CD4-positive, alpha-beta T cell treated with Interleukin-6 at 100 ng/mL for 8 hours (primary cell): ENCODE measurements around the gene P4HA1.
"Not testable (repeated sequence)": the region's sequence is repeated elsewhere in the genome, so short reads cannot be mapped to it uniquely, and the experiment has no call there.

Experiments used
- DNase-seq: peaks from one replicate; pipeline ENCODE4 v3.0.0-alpha.2; 2020; ENCODE audit warnings: mixed read lengths, low spot score

P4HA1 gene

GRCh38 chr10:73096449-73097304 lies at the start of gene P4HA1:
Gene P4HA1, minus strand, starts transcription at chr10:73096866. Its CDS starts 21,983 bp downstream, at chr10:73074883.
- peak; percentile 99 for DNase-seq

- DNase-seq = no peak
Observed at GRCh38 chr10:73141603-73142002, 44.9 kb upstream of the P4HA1 start.

DNA sequence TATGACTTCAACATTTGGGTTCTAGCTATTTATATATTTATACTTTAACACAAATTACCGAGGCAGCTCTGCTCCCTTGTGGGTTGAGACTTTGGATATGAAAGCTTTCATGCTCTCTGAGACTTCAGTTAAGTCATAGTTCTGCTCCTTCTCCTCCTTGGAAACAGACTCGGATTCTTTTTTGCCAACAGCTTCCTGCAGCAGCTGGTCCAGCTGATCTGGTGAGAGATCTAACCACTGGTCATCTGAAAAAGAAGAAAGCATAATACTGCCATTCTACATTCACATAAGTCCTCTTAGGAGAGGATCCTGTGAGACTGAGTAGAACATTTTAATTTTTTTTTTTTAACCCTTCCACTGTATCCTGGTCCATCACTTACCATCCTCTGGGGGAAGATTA lies 42.6 kb upstream of the P4HA1 start:
- no peak for DNase-seq

- DNase-seq = no peak
Observed at GRCh38 chr10:73136627-73137026, 40.0 kb upstream of the P4HA1 start.

DNA sequence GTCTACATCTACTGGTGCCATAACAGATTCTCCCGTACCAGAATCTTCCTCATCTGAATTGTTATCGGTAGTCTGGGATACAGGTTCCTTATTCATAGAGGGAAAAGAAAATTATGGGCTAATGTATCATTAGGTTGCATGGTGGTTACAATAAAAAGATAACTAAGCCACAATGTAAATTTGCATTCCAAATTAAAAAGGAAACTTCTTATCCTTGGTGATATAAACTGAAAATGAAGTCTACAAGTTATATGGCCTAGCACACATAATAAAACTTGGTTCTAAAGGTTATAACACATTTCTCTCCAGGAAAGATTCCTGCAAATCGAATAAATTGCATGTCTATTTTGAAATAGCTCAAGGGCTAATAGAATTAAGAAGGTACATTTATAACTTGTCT lies 38.1 kb upstream of the P4HA1 start:
- DNase-seq = no peak

GRCh38 chr10:73131913-73132686 lies 35.4 kb upstream of the P4HA1 start:
- DNase-seq = no peak

DNA sequence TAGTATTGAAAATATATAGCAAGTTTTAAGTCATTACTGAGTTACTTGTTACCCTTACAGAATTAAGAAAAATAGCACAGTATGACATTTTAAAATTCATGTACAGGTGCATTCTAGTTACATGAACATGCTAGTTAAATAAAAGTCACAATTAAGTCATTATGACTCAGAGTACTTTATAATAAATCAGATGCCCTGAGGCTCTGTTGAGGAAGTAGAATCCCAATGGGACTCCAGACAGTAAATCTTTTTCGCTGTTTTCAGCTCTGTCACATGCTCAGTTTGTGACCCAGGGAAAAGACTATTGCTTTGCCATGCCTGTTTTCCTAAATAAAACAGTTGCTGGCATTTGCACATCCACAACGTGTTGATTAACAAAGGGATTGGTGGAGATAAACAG lies 34.6 kb upstream of the P4HA1 start:
- no peak for DNase-seq

DNA sequence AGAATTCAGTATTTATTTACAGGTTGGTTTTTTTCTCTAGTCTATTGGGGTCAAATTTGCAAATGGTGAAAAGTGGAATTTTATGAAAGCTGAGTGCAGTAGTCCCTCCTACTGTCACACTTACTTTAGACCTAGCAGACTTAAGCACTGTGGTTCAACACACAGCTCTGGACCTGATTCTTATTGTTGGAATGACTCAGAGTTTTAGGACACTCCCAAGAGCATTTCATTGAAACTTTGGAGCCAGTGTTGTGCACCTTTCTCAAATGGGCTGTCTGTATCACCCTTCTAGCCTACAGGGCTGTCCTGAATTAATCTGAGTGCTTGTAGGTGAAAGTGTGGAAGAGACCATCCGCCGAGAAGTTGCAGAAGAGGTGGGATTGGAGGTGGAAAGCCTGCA lies 29.7 kb upstream of the P4HA1 start:
- no peak for DNase-seq

- no peak for DNase-seq
Observed at GRCh38 chr10:73119952-73120351, 23.3 kb upstream of the P4HA1 start.

DNA sequence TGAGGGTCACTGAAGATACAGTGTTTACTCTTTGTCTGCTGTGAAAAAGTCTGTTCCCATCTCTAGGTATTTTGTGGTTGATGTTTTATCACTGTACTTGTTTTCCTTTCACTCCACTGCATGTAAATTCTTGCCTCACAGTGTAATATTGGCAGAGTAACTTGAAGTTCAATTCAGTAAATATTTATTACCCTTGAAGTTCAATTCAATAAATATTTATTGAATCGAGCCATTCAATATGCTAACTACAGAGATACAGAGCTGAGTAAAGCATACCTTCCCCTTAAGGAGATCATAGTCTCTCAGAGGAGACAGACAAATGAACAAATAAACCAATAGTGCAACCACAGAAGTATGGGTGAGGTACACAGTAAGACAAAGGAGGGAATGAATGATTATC lies 22.8 kb upstream of the P4HA1 start:
- no peak for DNase-seq

DNA sequence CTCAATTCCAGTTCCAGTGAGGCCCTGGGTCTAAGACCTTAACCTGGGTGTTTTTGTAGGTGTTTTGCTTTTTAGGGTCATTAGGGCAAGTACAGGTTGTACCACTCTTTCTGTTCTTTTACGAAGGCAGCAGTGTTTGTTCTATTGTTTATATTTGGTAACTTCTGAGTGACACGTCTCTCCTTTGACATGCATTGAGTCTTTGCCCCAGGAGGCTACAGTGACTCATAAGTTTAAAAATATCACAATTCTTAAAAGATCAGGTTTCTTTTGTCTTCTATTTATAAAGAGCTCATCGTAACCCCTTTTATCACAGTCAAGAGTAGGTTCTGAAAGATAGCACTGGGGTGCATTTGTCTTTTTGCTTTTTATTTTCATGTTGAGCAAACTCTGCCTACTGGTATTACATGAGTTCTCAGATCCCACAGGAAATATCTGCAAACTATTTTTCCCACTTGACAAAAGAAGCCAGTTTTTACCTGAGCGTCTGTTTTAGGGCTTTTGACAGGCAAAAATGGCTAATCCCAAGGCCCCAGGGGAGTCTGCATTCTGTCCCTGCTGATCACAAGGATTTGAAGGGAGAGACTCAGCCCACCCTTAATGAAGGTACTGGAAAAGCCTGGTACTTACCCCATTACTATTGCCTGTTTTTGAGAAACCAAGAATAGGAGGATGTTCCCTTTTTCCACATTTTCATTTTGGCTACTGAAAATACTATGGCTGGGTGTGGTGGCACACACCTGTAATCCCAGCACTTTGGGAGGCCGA lies 21.5 kb upstream of the P4HA1 start:
- DNase-seq = no peak

DNA sequence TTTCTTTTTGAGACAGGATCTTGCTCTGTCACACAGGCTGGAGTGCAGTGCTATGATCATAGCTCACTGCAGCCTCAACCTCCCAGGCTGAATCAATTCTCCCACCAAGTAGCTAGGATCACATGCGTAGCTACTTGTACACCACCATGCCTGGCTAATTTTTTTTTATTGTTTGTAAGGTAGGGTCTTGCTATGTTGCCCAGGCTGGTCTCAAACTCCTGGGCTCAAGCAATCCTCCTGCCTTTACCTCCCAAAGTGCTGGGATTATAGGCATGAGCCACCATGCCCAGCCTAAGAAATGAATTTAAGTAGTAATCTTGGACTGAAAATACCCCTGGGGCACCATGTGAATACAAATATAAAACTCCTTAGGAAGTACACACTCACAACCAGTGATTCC lies 19.4 kb upstream of the P4HA1 start:
- no peak for DNase-seq

DNA sequence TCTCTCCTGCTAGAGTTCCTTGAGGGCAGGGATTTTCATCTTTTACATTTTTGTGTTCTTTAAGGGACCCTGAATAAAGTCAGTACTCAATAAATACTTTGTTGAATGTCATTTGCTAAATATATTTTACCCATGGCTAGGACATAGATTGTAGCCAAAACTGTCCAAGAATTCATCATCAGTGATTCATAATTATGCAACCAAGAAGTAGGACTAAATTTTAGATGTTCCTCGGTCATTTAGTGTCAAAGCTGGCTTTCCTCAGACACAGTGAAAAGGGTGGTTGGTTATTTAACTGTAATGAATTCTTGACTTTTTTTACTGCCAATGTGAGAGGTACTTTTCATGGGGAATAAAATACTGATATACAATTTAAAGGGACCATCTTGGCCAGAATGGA lies 16.9 kb upstream of the P4HA1 start:
- DNase-seq = no peak

- DNase-seq = not testable (repeated sequence)
Observed at GRCh38 chr10:73112032-73112431, 15.4 kb upstream of the P4HA1 start.

- peak; percentile 61 for DNase-seq
Observed at GRCh38 chr10:73110345-73110849, 13.7 kb upstream of the P4HA1 start, which contains the start of gene NUDT13. Gene NUDT13, plus strand, starts transcription at chr10:73110455. Its CDS starts 3,911 bp downstream, at chr10:73114366.

- DNase-seq = not testable (repeated sequence)
Observed at GRCh38 chr10:73109248-73109652, 12.6 kb upstream of the P4HA1 start.

DNA sequence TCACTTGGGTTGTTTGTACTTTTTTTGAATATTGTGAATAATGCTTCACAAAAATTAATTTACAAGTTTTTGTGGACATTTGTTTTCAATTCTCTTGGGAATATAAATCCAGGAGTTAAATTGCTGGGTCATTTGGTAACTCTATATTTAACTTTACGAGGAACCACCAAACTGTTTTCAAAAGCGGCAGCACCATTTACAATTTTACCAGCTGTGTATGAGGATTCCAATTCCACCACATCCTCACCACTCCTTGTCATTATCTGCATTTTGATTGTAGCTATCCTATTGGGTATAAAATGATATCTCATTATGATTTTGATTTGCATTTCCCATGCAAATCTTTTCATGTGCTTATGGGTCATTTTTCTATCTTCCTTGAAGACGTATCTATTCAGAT lies 9.6 kb upstream of the P4HA1 start:
- DNase-seq = no peak

DNA sequence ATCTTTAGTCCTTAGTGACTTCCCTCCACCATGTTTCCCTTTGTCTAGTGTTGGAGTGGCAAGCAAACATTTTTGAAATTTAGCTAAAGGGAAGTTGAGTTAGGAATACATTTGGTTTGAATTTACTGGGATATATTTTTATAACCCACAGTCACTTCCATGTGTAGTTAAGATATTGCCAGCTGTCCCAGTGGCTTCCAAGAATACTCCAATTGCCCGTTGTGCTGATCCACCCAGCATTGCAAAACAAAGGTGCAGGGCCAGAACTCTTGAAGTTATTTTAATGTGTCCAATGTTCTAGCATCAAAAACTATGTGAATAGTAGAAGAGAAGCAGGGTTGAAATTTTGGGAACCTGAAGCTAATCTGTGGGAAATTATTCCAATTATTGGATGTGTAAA lies 2.5 kb upstream of the P4HA1 start:
- no peak for DNase-seq

DNA sequence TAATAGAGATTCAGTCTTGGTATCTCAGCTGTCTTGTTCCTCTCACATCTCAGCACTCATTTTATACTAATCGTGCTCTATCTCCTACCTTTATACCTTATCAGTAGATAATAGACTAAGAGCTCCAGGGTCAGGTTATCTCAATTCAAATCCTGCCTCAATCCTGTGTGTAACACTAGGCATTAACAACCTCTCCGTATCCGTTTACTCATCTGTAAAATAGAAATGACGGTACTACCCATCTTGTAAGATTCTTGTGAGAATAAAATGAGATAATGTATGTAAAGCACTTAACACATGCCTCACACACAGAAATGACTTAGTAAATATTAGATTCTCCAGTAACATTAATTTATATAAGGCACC lies 622 bp upstream of the P4HA1 start:
- no peak for DNase-seq

GRCh38 chr10:73096041-73096448 lies 621 bp downstream of the P4HA1 start:
- DNase-seq = peak; percentile 57

GRCh38 chr10:73095481-73096021 lies 1.1 kb downstream of the P4HA1 start:
- DNase-seq = peak; percentile 10

DNA sequence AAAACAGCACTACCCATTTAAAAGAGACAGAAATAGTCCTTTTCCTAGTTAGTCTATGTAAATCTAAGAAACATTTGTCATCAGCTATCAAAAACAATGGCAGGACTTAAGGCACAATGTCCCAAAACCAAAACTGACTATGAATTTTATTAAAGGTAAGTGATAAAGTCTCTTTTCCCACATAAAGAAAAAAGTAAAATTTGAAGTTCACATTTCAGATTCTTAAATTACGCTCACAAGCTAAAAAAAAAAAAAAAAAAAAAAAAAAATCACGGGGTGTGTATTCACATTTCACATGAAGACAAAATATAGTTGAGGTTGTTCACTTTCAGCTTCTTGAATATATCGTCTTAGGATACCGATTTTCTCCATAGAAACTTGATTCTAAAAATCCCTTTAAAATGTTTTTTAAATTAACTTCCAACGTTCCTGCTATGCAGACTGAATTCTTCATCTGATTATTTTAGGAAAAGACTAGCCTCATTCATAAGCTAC lies 1.6 kb downstream of the P4HA1 start:
- no peak for DNase-seq
